NCI-H2081 (cell line): ENCODE measurements around the gene SLC24A3.

Experiments
- DNase-seq, 2 experiments: peaks; one replicate each; lab custom pipeline; 2025; lab: John Stamatoyannopoulos, UW

SLC24A3 gene

DNA sequence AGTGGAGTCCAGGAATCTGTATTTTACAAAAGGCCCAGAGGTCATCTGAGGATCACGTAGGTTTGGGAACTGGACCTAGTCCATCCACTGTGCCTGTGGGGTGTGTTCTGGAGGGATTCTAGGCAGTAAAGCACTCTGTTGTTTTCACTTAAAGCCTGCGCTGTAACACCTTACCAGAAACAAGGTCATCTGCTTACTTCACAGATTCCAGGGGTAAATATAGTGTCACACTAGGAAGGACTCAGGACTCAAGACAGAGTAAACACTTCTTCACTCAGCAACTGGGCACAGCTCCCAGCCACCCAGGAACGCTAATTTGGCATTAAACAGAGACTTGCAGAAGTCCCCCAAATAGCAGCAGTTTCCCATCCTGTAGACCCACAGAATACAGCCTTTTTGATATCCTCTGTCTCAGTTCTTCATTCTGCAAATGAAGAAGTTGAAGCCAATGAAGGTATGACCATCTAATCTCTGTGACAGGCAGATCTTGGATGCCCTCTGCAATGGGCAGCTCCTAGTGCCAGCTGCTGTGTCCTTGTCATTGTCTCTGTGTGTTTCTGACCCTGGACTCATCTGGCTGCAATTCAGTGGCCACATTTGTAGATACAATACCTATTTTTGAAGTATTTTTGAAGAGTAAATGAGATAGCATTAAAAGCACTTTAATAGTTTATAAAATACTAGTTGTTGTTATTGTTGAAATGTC, 129.1 kb downstream of the SLC24A3 start:
- no peak for DNase-seq

DNA sequence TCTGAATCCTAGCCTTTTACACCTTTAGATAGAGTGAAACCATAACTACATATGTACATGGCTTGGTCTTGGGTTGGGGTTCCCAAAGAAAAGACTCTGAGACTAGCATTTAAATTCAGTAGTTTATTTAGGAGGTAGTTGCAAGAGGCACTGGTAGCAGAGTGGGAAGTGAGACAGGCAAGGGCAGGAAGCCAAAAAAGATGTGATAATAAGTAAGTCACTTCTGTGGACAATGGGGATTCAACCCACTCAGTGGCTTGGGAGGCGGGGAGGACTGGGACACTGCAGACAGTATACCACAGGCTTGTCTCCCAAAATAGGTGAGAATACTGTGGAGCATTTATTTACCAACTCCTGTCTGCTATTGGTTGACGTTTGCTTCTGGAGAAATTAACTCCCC, 131.9 kb downstream of the SLC24A3 start:
- no peak for DNase-seq

GRCh38 chr20:19347943-19348456, 135.6 kb downstream of the SLC24A3 start:
- no peak for DNase-seq

DNA sequence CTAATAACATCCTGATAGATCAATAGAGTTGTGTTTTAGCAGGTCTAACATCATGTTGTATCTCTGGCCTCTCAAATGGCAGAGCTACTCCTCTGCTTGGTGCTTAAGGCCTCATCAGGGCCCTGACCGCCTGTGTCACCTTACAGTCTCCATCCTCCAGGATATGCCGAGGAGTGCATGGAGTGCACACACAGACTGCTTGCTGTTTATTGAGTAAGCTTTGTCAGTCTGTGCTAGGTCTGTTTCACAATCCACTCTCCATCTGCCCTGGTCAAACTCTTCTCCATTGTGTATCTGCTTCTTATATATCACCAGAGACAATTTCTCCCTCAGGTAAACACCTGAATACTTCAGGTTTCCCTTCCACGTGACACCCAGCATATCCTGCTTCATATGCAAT, 136.1 kb downstream of the SLC24A3 start:
- DNase-seq, result no peak

- DNase-seq, result no peak
Observed at GRCh38 chr20:19349879-19350278, 137.4 kb downstream of the SLC24A3 start.

- no peak for DNase-seq
Observed at GRCh38 chr20:19351542-19351941, 139.1 kb downstream of the SLC24A3 start.

GRCh38 chr20:19354950-19355349, 142.5 kb downstream of the SLC24A3 start:
- DNase-seq, result no peak

GRCh38 chr20:19361790-19362189, 149.3 kb downstream of the SLC24A3 start:
- DNase-seq, result no peak

DNA sequence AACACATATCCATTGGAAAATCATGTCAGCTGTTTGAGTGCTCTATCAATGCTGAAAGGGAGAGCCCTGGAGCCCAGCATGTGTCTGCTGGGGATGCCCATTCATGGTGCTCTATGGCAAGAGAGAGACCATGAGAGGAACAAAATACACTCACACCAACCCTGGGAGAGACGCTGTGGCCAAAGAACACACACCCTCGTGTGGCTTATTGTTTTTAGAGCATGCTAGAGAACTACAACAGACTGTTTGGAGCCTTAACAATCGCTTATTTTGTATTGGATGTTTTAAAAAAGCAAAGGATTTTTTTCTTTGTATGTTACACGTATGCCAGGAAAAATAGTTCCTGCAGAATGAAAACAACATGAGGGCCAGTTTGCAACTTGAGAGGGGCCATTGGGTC, 151.0 kb downstream of the SLC24A3 start:
- DNase-seq, result no peak

DNA sequence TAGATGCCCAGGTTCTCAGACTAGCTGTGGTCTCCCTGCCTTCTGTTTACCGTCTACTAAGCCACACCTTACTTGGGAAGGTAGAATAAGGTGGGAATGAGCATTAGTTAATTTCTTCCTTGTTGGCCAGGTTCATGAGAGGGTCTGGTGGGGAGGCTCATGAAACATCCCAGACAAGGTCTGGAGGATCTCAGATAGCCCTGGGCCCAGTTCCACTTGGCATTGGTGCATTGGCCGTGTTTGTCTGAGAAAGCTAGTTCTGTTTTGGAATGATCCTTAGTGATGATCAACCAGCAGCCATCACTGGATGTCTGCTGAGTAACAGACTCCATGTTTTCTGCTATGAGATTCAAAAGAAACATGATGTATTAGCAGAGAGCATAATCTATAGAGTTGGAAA, 155.1 kb downstream of the SLC24A3 start:
- DNase-seq, result no peak

DNA sequence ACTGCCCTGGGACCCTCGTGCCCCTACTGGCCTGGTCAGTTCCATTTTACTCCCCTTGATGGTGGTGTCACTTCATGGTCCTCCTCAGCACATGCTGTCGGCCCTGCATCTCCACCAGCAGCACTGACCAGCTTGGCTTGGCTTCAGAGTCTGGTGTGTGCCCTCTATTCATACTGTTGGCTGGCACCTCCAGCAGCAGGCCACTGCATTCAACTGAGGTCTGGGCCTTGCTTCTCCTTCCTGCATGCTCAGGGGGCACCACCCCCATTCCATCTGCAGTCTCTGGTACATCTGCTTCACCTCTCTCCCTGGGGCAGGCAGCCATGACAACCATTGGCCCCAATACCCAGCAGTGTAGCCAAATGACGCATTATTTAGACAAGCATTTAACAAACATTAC, 155.9 kb downstream of the SLC24A3 start:
- DNase-seq, result no peak

DNA sequence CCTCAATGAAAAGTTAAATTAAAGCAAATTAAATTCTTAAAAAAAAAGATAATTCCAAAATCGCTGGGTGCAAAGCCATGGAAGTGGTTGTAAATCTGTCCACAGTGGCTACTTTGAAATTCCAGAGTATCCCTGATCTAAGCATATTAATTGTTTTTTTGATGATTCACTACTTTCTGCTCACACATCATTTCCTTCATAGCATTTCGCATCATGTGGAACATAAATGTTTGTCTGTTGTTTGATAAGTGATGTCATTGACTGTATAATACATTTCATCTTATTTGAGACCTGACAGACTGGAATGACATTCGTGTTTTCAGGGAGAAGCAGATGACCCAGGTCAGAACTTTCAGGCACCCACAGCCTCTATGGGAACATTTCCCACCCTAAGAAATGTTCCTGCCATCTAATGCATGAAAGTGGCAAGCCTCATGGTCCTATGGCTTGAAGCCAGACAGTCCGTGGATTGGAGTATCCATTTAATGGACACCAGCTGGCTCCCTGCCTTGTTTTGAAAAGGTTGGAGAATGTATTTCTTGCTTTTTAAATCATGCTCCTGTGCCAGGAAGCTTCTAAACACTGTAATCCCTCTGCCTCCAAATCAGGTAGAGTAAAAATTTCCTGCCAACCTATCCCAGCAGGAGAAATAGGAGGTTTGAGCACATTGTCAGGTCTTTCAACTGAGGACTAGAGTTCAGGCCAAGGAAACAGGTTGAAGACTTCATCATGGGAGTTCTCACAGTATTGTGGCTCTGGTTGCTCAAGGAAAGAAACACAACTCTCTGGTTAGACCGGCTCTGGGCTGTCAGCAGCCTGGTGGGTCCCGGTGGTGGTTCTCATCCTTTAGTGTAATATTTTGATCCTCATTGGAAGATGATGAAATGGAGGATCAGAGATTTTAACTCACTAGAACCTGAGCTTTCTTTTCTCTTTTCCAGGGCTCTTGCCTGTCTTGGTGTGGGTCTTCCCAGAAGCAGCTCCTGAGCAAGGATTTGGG, 157.9 kb downstream of the SLC24A3 start:
- DNase-seq, result no peak

DNA sequence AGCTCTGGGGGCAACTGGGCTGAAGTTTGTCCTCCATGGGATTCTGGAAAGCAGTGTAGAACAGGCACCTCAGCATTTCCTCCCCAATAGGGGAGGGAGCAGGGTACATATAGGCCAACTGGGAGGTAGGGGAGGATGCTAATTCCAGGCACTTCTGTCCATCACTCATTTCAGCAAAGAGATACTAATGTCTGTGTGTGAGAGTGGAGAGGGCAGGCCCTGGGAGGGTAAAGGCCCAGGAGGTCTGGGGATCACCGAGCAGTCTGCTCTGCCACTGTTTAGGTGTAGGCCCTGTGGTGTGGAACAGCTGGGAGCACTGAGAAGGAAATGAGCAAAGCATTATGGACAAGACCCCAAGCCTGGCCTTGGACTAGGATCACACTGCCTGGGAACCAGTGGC, 158.7 kb downstream of the SLC24A3 start:
- no peak for DNase-seq

GRCh38 chr20:19374216-19374615, 161.8 kb downstream of the SLC24A3 start:
- DNase-seq, result no peak

- DNase-seq, result no peak
Observed at GRCh38 chr20:19375395-19375794, 163.0 kb downstream of the SLC24A3 start.

- DNase-seq, result no peak
Observed at GRCh38 chr20:19375801-19376200, 163.4 kb downstream of the SLC24A3 start.

DNA sequence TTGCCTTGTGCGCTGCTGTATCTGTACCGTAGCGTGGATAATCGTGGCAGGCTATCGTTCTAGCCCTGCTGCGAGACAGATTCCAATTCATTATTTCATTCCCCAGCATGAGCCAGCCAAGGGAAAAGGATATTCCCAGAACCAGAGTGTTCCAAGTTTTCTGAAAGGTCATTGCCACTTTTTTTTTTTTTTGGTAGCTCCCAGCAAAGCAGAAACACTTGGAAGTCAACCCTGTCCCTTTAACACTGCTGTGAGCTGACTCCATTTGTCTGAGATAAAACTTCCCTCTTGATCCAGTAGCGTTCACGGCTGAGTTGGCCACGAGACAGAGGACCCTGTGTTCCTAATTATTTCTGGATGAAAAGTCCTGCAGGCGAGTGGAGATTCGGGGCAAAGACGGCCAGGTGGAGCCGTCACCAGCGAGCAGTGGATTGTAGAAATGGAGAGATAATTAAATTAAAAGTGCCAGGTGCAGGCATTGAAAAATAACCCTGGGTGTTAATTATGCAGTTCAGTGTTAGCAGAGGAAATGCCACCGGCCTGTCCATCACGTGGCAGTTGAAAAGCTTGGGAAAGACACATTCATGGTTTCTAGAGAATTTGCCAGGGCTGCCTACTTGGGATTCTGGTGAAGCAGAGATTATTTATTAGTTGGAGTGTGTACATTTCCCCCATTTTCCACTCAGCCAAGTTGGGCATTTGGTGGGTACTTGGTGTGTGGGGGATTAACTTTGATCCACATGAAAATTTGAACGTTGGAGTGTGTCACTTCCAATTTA, 164.2 kb downstream of the SLC24A3 start:
- DNase-seq, result peak in 1 of 2 experiments; percentile 43

DNA sequence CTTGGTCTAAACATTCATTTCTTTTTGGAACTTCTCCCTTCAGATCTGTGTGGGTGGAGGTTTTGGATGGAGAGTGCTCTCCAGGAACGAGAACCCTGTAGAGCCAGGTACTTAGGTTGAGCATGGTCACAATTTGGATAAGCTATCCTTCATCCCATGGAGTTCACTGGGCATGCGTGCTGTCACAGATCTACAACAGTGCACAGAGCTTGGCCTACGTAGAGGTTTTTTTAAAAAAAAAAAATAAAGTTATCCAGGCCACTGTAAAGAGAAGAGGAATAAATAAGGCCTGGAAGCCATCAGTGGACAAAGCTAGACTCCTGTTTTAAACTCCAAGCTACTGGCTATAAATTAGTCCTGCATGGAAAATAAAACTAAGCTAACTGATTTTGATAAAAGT, 165.6 kb downstream of the SLC24A3 start:
- no peak for DNase-seq

DNA sequence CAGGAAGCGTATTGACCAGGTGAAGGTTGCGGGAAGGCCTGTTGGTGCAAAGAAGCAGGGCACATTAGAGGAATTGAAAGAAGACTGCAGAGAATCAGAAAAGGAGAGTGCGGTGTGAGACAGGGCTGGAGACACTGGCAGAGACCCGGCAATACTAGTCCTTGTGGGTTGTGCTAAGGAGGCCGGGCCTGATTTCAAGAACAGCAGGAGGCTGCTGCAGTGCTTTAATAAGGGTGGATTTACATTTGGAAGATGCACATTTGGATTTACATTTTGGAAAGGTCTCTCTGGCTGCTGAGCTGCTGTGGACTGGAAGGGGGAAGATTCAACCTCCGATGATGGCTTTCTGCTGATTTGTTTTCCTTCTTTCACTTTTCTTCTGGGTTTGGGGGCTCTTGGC, 167.8 kb downstream of the SLC24A3 start:
- DNase-seq, result no peak

DNA sequence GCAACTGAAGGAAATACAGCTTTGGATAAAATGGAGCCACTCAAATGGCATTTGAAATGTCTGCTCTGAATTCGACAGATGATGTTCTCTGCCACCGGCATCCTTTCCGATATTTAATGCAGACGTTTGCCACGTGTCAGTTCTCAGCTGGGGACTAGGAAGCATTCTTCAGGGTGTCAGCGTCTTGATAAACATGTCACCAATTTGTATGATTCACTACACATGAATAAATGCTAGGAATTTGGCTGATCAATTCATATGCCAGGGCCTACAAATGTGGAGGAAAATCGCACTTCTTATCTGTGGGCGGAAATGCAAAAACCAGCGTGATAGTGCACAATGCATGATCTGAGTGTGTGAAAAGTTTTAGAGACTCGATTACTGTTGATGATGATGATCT, 169.5 kb downstream of the SLC24A3 start:
- no peak for DNase-seq

DNA sequence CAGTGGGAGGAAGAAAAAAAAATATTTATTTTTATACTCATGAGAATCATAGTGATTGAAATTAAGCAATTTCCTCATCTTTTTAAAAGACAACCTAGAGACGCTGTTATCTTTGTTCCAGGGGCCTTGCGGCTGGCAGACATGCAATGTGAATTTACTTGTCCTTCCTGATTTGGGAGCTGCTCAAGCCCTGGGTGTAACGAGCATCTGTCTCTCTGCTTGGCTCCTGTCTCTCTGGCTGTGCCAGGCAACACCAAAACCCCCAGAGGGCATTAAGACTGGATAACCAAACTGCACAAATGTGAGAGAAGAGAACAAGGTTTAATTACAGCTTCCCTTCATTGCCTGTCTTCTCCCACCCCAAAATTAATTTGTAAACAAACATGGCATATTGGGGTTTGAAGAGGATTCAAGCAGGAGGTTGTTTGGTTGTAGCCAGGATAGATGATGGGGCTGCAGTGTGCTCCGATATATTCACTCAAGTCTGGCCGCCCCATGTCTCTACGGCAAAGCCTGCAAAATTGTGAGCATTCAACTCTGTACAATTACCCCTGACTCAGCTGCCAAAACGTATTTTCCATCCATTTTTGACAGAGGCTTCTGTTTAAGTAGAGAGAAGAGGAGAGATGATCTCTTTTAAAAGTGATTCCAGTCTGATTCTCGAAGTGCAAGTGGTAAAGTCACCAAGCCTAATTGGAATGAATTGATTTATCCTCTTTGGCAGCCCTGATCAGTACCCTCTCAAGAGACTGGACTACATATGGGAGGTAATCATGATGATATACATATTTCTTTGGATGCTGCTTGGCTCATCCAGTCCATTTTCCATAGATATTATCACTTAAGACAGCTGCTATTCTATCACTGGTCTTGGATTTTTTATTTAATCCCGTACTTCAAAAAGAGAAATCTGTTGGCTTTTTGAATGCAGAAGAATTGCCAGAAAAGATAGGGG, 170.2 kb downstream of the SLC24A3 start:
- DNase-seq, result peak in 1 of 2 experiments; percentile 4
